HG03064 (cell line): ENCODE measurements around the gene CNTD1.

Source experiments
- ATAC-seq: cut with Tn5 transposase; IDR thresholded peaks from one replicate; pipeline ENCODE4 v1.9.1; 2021; ENCODE audit warnings: low read depth; ENCODE audit not compliant: unreplicated experiment

Gene CNTD1

DNA sequence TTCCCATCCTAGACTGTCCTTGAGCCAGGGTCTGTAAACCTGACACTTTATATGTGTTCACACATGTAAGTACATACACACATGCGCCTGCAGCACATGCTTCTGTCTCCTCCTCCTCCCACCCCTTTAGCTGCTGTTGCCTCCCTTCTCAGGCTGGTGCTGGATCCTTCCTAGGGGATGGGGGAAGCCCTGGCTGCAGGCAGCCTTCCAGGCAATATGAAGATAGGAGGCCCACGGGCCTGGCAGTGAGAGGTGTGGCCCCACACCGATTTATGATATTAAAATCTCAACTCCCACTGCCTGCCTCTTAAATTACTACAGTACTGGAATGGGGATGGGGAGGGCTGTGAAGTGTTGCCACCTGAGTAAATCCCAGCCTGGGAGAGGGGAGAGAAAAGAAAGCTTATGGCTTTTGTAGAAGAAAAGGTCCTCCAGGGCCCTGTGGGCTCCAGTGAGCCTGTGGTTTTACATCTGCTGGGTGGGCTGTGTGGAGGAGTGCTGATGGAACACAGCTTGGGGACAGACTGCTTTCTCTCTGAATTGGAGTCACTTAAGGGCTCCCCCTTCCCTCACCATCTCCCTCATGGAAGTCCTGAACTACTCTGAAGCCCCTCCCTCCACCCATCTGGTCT, 19.2 kb upstream of the CNTD1 start:
- no peak for ATAC-seq

GRCh38 chr17:42779936-42780850, 18.5 kb upstream of the CNTD1 start, which contains the start of gene WNK4:
Gene WNK4 (plus strand): TSS chr17:42780610. CDS start chr17:42780699, 89 bp downstream.
- ATAC-seq = no peak

DNA sequence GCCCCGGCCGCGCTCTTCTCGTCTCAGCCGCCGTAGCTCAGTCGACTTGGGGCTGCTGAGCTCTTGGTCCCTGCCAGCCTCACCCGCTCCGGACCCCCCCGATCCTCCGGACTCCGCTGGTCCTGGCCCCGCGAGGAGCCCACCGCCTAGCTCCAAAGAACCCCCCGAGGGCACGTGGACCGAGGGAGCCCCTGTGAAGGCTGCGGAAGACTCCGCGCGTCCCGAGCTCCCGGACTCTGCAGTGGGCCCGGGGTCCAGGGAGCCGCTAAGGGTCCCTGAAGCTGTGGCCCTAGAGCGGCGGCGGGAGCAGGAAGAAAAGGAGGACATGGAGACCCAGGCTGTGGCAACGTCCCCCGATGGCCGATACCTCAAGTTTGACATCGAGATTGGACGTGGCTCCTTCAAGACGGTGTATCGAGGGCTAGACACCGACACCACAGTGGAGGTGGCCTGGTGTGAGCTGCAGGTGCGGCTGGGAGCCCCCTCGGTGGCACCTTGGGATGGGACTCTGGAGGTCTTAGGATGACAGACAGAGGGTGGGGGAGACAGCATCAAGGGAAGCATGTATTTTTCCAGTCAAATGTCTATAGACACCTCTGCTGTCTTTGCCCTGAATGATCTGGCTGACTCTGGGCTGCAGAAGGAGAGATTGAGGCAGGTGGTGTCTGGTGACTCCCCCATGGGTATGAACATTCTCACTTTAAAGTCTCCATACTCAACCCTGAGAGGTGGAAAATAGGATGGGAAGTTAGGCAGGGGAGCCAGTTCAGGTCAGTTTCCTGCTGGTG, 17.6 kb upstream of the CNTD1 start:
- ATAC-seq = no peak

DNA sequence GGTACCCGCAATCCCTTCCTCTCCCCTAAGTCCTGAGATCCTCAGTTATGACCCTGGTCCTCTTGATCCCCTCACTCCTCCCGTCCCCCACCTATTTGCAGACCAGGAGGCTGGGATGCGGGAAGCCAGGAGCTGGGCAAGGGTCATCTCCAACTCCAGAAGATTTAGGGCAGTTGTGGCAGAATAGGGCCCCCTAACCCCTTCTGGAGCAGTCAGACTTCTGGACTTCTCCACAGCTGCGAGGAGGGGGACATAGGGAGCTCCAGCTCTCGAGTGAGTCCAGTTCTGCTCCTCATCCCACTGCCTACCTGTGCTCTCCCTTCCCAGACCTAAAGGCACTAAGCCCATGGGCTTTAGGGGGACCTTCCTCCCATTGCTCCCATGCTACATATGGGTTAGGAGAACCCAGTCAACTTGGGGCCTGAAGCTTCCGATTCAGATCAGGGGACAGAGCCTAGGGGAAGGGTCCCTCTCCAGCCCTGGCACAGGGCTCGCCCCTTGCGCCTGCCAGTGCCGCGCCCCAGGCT, 17.0 kb upstream of the CNTD1 start:
- no peak for ATAC-seq

DNA sequence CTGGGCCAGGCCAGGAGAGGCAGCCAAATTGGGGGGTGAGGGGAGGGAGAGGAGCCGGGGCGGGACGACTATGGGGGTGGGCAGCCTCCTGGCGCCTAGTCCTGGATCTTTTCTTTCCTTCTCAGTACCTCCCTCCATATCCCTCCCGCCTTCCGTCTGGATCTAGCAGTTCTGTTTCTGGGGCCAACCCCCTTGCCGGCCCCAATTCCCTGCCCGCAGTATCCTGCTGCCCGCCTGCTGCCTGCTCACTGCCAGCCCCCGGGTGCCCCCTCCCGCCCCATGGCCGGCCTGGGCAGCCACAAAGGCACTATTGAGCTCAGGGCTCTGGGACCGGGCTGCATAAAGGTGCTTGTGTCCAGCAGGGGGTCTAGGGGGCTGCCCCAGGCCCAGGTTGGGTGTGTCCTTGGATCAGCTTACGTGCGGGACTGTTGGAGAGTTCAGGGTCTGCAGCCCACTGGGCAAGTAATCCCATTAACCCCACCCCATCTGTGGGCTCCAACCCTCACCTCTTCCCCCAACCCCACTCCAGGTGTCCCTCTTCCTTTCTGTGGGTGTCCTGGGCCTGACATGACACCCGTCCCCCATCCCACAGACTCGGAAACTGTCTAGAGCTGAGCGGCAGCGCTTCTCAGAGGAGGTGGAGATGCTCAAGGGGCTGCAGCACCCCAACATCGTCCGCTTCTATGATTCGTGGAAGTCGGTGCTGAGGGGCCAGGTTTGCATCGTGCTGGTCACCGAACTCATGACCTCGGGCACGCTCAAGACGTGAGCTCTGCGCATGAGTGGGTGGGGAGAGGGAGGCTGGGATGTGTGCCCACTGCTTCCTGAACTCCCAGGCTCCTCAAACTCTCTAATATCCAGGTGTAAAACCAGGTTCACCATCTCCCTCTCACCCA, 16.2 kb upstream of the CNTD1 start:
- no peak for ATAC-seq

DNA sequence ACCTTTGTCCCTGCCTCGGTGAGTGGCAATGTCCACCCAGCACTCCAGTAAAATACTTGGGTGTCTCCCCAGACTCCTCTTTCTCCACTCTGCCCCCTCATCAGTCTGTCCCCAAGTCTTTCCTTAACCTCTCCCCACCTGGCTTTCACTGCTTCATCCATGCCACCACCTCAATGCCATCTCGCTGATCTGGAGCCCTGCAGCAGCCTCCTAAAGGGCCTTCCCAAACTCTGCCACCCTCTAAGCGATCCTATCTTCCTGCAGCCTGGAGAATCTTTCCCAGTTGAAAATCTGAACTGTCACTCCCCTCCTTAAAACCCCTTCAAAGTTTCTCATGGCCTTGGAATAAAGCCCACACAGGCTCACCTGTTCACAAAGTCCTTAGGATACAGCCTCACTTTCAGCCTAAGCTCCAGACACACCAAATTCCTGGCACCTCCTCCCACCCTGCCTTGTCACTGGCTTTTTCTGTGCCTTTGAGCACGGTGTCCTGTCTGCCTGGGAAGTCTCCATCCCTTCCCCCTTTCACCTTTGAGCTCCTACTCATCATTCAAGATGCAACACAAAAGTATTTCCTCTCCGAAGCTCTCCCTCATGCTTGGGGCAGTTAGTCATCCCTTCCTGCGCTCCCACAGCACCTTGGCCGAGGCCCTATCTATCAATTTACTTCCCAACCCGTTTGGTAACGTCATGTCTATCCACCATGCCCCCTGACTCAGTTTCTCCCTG, 15.4 kb upstream of the CNTD1 start:
- ATAC-seq = no peak

DNA sequence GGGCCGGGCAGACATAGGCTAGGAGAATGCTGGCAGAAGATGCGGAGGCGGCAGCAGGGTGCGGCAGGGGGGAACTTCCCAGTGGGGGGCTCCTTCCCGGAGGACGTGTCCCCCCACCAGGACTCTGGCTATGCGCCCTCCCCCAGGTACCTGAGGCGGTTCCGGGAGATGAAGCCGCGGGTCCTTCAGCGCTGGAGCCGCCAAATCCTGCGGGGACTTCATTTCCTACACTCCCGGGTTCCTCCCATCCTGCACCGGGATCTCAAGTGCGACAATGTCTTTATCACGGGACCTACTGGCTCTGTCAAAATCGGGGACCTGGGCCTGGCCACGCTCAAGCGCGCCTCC, 14.9 kb upstream of the CNTD1 start:
- no peak for ATAC-seq

- ATAC-seq = no peak
Measured at GRCh38 chr17:42784409-42784808, 14.3 kb upstream of the CNTD1 start.

DNA sequence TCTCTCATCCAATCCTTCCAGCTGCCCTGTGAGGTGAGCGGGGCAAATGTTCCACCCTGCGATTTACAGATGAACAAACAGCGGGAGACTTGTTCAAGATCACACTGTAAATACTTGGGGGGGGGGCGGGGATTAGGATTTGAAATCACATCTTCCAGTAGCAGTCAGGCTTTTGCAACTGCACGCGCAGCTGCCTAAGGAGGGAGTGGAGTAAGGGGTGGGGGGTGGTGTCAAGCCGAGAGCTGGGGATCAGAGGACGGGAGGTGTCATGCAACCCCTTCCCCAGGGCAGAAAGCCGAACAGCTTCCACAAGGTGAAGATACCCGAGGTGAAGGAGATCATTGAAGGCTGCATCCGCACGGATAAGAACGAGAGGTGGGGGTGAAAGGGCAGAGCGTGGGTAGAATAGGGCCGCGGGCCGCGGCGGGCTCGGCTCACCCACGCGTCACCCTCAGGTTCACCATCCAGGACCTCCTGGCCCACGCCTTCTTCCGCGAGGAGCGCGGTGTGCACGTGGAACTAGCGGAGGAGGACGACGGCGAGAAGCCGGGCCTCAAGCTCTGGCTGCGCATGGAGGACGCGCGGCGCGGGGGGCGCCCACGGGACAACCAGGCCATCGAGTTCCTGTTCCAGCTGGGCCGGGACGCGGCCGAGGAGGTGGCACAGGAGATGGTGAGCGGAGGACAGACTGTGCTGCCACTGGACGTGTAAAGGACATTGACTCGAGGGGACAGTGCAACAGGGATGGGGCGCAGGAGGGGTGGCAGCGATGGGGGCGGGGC, 13.7 kb upstream of the CNTD1 start:
- ATAC-seq = no peak

GRCh38 chr17:42787266-42787665, 11.4 kb upstream of the CNTD1 start:
- ATAC-seq = no peak

- ATAC-seq = no peak
Measured at GRCh38 chr17:42791948-42792347, 6.7 kb upstream of the CNTD1 start.

- no peak for ATAC-seq
Measured at GRCh38 chr17:42792545-42792944, 6.1 kb upstream of the CNTD1 start.

DNA sequence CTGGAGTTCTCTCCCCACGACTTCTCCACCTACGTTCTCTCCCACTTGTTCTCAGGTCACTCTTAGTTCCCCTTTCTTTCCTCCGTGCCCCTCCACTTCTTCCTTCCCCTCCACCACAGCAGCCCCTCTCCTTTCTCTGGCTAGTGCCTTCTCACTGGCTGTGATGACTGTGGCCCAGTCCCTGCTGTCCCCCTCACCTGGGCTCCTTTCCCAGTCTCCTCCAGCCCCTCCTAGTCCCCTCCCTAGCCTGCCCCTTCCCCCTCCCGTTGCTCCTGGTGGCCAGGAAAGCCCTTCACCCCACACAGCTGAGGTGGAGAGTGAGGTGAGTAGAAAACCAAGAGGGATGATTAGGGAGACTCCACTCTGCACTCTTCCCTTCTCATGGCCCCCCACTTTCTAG, 3.6 kb upstream of the CNTD1 start:
- ATAC-seq = no peak

DNA sequence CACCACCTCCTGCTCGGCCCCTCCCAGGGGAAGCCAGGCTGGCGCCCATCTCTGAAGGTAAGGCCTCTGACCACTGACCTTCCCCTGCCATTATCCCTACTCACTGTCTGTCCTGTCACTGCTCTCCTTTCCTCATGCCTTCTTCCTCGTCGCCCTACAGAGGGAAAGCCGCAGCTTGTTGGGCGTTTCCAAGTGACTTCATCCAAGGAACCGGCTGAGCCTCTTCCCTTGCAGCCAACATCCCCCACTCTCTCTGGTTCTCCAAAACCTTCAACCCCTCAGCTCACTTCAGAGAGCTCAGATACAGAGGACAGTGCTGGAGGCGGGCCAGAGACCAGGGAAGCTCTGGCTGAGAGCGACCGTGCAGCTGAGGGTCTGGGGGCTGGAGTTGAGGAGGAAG, 3.2 kb upstream of the CNTD1 start:
- no peak for ATAC-seq

DNA sequence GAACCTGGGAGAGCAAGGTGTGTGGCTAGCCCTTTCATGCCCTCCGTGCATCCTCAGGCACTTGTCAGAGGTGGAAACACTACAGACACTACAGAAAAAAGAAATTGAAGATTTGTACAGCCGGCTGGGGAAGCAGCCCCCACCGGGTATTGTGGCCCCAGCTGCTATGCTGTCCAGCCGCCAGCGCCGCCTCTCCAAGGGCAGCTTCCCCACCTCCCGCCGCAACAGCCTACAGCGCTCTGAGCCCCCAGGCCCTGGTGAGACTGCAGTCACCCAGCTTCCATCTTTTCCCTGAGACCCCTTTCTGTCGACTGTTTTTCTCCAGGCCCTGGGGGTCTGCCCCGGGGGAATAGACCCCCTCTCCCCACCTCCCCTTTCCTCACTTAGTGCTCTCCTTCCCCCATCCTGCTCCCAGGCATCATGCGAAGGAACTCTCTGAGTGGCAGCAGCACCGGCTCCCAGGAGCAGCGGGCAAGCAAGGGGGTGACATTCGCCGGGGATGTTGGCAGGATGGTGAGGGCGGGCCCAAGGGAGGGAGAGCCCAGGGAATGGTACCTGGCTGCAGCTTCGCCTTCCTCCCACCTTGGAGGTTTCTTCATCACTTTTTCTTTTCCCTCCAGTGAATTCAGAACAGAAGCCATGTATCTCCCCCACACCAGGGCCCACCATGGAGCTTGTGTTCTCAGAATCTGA, 2.4 kb upstream of the CNTD1 start:
- ATAC-seq = no peak

DNA sequence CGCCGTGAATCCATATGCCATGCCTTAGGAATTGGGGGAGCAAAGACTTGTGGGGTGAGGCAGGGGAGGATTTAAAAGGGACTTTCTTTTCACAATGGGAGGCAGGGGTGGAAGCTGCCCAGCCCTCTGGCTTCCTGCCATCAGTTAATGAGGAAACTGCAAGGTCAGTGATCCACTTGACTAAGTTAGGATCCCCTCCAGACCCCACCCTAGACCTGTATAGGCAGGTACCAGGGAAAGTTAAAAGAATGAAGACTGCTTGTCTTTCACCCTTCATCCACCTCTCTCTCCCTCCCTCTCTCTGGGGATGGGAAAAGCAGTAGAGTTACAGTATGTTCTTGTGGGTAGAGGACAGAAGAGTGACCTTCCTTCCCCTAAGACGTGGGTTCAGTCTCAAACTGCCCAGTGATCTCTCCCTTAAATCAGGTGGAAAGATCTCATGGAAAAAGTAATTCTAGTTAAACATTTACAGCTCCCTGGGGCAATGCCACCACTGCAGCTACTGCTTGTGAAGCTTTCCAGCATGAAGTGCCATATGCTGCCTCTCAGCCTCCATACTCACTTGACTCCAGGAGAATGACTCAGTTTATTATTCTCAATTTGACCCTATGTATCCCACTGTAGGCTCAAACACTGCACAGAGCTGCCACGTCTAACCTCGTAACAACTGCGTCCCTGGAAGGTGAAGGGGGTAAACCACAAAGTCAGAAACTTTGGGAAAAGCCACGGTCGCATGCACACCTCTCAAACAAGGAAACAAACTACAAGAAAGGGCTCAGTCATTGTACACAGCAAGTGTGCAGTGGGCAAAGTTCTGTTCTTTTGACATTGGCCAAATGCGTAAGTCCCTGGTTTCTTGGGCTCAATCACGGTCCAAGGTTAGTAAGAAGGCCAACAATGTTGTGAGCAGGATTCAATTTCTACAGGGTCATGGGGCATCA, 1.3 kb upstream of the CNTD1 start:
- no peak for ATAC-seq

GRCh38 chr17:42798011-42798382, 664 bp upstream of the CNTD1 start:
- no peak for ATAC-seq
